IMR-90 (cell line): ENCODE results near the gene CABCOCO1. TPM values are rescaled to one million over a fixed set of nuclear protein-coding genes. Genes with fewer than 3 reads are reported as not detected.

Experiments
- ATAC-seq: fragments of 200-7000 bp; cut with Tn5 transposase; 2 replicates; pipeline ENCODE4 v1.9.1; 2020; ENCODE audit warnings: low read depth, mild to moderate bottlenecking, moderate library complexity
- BruUV-seq: library from RNA; stranded (reverse); fragments of 400-500 nt; replicated peaks from 2 replicates; lab custom pipeline; 2021; lab: Mats Ljungman, UMichigan
- CTCF ChIA-PET: fragments of 300-600 bp; formaldehyde crosslinking; extraction: SDS; loops from one replicate; lab custom pipeline; 2021; ENCODE audit warnings: antibody characterized with exemption; lab: Yijun Ruan, JAX
- POLR2A ChIA-PET: fragments of 300-600 bp; sonication (Branson Sonifier 250); formaldehyde crosslinking; loops from one replicate; lab custom pipeline; 2022; ENCODE audit warnings: antibody characterized with exemption; ENCODE audit not compliant: unreplicated experiment; lab: Charles Lee
- DNase-seq: peaks from one replicate; pipeline ENCODE4 v3.0.0; 2013
- H2AFZ ChIP-seq: replicated peaks from 2 replicates; pipeline ENCODE3; 2013; ENCODE audit warnings: low read length, mild to moderate bottlenecking; ENCODE audit not compliant: poor library complexity
- H2AK5ac ChIP-seq: 2 replicates; pipeline ENCODE4 v1.6.1; 2013; ENCODE audit warnings: low read depth, low read length, inconsistent platforms
- H2AK9ac ChIP-seq: replicated peaks from 2 replicates; pipeline ENCODE3; 2013; ENCODE audit warnings: mild to moderate bottlenecking, low read depth, low read length, moderate library complexity; ENCODE audit not compliant: poor library complexity
- H2BK120ac ChIP-seq: 2 replicates; pipeline ENCODE4 v1.6.1; 2013; ENCODE audit warnings: low read depth, low read length, inconsistent platforms
- H2BK15ac ChIP-seq: 3 replicates; pipeline ENCODE4 v1.6.1; 2013; ENCODE audit warnings: low read depth, low read length, inconsistent platforms
- H2BK20ac ChIP-seq: 2 replicates; pipeline ENCODE4 v1.6.1; 2013; ENCODE audit warnings: low read depth, mild to moderate bottlenecking, inconsistent platforms, low read length, moderate library complexity
- H2BK5ac ChIP-seq: 2 replicates; pipeline ENCODE4 v1.6.1; 2013; ENCODE audit warnings: mild to moderate bottlenecking, low read depth, low read length, inconsistent platforms; ENCODE audit not compliant: poor library complexity, severe bottlenecking
- H3K14ac ChIP-seq: replicated peaks from 2 replicates; pipeline ENCODE4 v1.6.1; 2013; ENCODE audit warnings: low read depth, low read length, inconsistent platforms
- H3K18ac ChIP-seq: 2 replicates; pipeline ENCODE4 v1.6.1; 2013; ENCODE audit warnings: low read depth, low read length, control low read depth
- H3K23ac ChIP-seq: 2 replicates; pipeline ENCODE4 v1.6.1; 2013; ENCODE audit warnings: low read depth, low read length, inconsistent platforms
- H3K27ac ChIP-seq: 2 replicates; pipeline ENCODE4 v1.5.1; 2013; ENCODE audit warnings: mild to moderate bottlenecking, control low read depth, low read length; ENCODE audit not compliant: insufficient read depth
- H3K27me3 ChIP-seq: 2 replicates; pipeline ENCODE4 v1.6.1; 2013; ENCODE audit warnings: low read length; ENCODE audit not compliant: control insufficient read depth, insufficient read depth
- H3K36me3 ChIP-seq: 2 replicates; pipeline ENCODE4 v1.6.1; 2013; ENCODE audit warnings: low read length, mixed read lengths; ENCODE audit not compliant: control insufficient read depth, insufficient read depth
- H3K4ac ChIP-seq: 2 replicates; pipeline ENCODE4 v1.6.1; 2013; ENCODE audit warnings: low read depth, low read length, inconsistent platforms
- H3K4me1 ChIP-seq: 2 replicates; pipeline ENCODE4 v1.6.1; 2013; ENCODE audit warnings: low read length, mixed read lengths; ENCODE audit not compliant: control insufficient read depth, insufficient read depth
- H3K4me2 ChIP-seq: 2 replicates; pipeline ENCODE4 v1.6.1; 2013; ENCODE audit warnings: low read depth, mild to moderate bottlenecking, control low read depth, low read length, moderate library complexity
- H3K4me3 ChIP-seq: 2 replicates; pipeline ENCODE4 v1.5.1; 2013; ENCODE audit warnings: low read depth, mild to moderate bottlenecking, control low read depth, low read length, moderate library complexity; ENCODE audit not compliant: insufficient read depth
- H3K56ac ChIP-seq: 2 replicates; pipeline ENCODE4 v1.6.1; 2013; ENCODE audit warnings: low read length, inconsistent platforms; ENCODE audit not compliant: insufficient read depth; ENCODE audit errors: extremely low read depth
- H3K79me1 ChIP-seq, 2 experiments: 2 replicates each; pipeline ENCODE4 v1.6.1; 2013; ENCODE audit warnings: low read length in 2 of 2, inconsistent platforms in 1 of 2, low read depth in 1 of 2
- H3K9ac ChIP-seq: 2 replicates; pipeline ENCODE4 v1.6.1; 2013; ENCODE audit warnings: low read depth, low read length, control low read depth
- H3K9me1 ChIP-seq: 2 replicates; pipeline ENCODE4 v1.6.1; 2013; ENCODE audit warnings: low read length, inconsistent platforms; ENCODE audit not compliant: insufficient read depth
- H3K9me3 ChIP-seq: 2 replicates; pipeline ENCODE4 v1.6.1; 2013; ENCODE audit warnings: low read length; ENCODE audit not compliant: control insufficient read depth, insufficient read depth
- H4K20me1 ChIP-seq: 2 replicates; pipeline ENCODE4 v1.6.1; 2013; ENCODE audit warnings: low read length, inconsistent platforms; ENCODE audit not compliant: insufficient read depth
- H4K5ac ChIP-seq: 2 replicates; pipeline ENCODE4 v1.6.1; 2013; ENCODE audit warnings: mild to moderate bottlenecking, low read depth, low read length, control low read depth
- H4K8ac ChIP-seq, 2 experiments: 2 replicates each; pipeline ENCODE4 v1.6.1; 2013; ENCODE audit warnings: low read depth in 2 of 2, low read length in 2 of 2, control low read depth in 1 of 2, inconsistent platforms in 1 of 2
- H4K91ac ChIP-seq: 2 replicates; pipeline ENCODE4 v1.6.1; 2013; ENCODE audit warnings: low read depth, low read length, inconsistent platforms; ENCODE audit not compliant: insufficient read depth
- FOS ChIP-seq: fragments of 150-350 bp; IDR thresholded peaks from 2 replicates; pipeline ENCODE4 v1.6.1; 2016; ENCODE audit warnings: low read depth, low read length
- WGBS, 2 experiments: methylation state at CpG; one replicate each; pipeline versions ENCODE4 v1.1.5 to v1.1.7; 2013; ENCODE audit warnings: missing lambda C conversion rate in 2 of 2; ENCODE audit not compliant: insufficient read length in 1 of 2; ENCODE audit errors: extremely low coverage in 2 of 2; 5-methylcytosine and 5-hydroxymethylcytosine counted together
- dilution Hi-C: fragments of 300-500 bp; cut with HindIII; formaldehyde crosslinking; loops from one replicate; pipeline ENCODE4 v1.14.3; 2018; ENCODE audit warnings: low sequenced_read_pairs; ENCODE audit not compliant: unreplicated experiment
- in situ Hi-C: fragments of 300-500 bp; cut with MboI; formaldehyde crosslinking; loops from 3 replicates; pipeline ENCODE4 v1.14.3; 2019; ENCODE audit warnings: low sequenced_read_pairs, inconsistent platforms, mixed read lengths
- intact Hi-C: fragments of 100-400 bp; cut with micrococcal nuclease; formaldehyde crosslinking; loops from 2 replicates; pipeline ENCODE4 v1.10.0; 2022
- polyA plus RNA-seq, 3 experiments: library from polyadenylated mRNA; depleted of rRNA; stranded (reverse); fragments of >200 nt; gene quantifications; 2 replicates each; pipeline ENCODE4 v1.2.3, GENCODE V29; 2012; ENCODE audit warnings: low replicate concordance in 1 of 3
- total RNA-seq: library from RNA; depleted of rRNA; stranded (reverse); fragments of >200 nt; gene quantifications from 2 replicates; pipeline ENCODE4 v1.2.3, GENCODE V29; 2012
- TF ChIP-seq, protein P1 (sequence below): fragments of 150-350 bp; IDR thresholded peaks from 2 replicates; pipeline ENCODE4 v1.6.1; 2017; ENCODE audit warnings: mild to moderate bottlenecking, antibody characterized with exemption, low read length, low read depth

CABCOCO1 gene
- total and polyA plus RNA-seq, 2 of the 4 experiments (the other 2 are of a cell fraction), result 0.18 to 0.31 TPM

DNA sequence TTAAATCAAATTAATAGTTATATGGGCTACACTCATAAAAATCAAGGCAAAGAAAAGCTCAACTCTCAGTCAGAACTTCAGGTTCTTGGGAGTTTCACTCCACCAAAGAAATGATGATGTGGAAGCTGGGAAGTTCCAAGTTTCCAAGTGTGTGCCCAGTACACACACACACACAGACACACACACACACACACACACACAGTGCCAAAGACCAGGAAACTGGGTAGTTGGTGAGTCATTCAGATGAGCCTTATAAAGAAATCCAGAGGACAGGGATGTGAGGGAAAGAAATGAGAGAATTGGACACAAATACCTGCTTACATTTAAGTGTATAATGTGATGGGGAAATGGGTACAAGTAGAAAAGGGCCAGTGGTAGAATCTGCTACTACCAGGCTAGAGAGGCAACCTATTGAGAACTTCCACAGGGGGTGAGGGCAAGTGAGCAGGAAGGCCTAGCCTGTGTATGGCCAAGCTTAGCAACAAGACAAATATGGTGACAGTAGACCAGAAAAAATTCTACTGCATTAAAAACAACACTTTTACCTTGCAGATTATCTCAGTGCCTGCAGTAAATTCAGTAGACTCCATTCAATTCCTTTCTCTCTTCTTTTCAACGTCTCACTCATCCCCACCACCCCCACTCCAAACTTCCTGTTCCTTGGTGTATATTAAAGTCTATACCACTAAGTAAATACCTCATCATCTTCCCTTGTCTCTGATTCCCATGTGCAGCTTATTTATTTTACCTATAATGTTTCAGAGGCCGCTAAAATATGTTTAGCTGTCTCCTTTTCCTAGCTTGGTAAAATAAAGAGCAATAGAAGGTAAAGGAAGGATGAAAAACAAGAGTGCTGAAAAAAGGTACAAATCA lies 95.0 kb downstream of the CABCOCO1 start:
- TF ChIP-seq FOS, result 0 out of 2 replicates have a peak, but pooled peaks have one; percentile 19
- TF ChIP-seq, protein P1, sequence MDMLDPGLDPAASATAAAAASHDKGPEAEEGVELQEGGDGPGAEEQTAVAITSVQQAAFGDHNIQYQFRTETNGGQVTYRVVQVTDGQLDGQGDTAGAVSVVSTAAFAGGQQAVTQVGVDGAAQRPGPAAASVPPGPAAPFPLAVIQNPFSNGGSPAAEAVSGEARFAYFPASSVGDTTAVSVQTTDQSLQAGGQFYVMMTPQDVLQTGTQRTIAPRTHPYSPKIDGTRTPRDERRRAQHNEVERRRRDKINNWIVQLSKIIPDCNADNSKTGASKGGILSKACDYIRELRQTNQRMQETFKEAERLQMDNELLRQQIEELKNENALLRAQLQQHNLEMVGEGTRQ, result no peak
- no peak overlapping the region for H3K4me2 ChIP-seq
- peak overlapping the region; percentile 95 for H2BK120ac ChIP-seq
- ATAC-seq (0 out of 2 replicates have a peak, but pooled peaks have one; percentile 24), DNase-seq (peak; percentile 73)
- in situ Hi-C loops (no loop called here), intact Hi-C loops (loop anchor here (10.0 kb wide), 1 partner anchor 297 kb away; no protein-coding TSS in a partner anchor), dilution Hi-C loops (no loop called here)
- peak overlapping the region; percentile 74 for H2BK15ac ChIP-seq
- peak overlapping the region; percentile 56; the same call in 1 of the 2 replicates for H3K56ac ChIP-seq
- H3K79me1 ChIP-seq, result no peaks in the 10 kb centered on the region
- peak overlapping the region; percentile 51 to 76; a peak in 3 of 4 replicates for H4K8ac ChIP-seq
- no peaks in the 10 kb centered on the region for H3K27me3 ChIP-seq
- H3K4me3 ChIP-seq, result no peak overlapping the region
- peaks cover 13% of the 10 kb centered on the region for H3K4me1 ChIP-seq
- ChIA-PET CTCF (interaction anchor here (0.6 to 1.1 kb wide), 2 partner anchors 147 to 818 kb away, joined by 3 read pairs; no protein-coding TSS in a partner anchor), POLR2A (no interaction called here)
- H2BK20ac ChIP-seq, result peak overlapping the region; percentile 91
- peak overlapping the region; percentile 91 for H3K23ac ChIP-seq
- H3K9me3 ChIP-seq, result no peaks in the 10 kb centered on the region
- H2BK5ac ChIP-seq, result peak overlapping the region; percentile 82
- H4K5ac ChIP-seq, result peak overlapping the region; percentile 89
- peak overlapping the region; percentile 75 for H3K27ac ChIP-seq
- H2AFZ ChIP-seq, result peak overlapping the region; percentile 70
- H2AK9ac ChIP-seq, result no peak overlapping the region
- peak overlapping the region; percentile 94 for H3K14ac ChIP-seq
- H3K18ac ChIP-seq, result peak overlapping the region; percentile 40
- H2AK5ac ChIP-seq, result peak overlapping the region; percentile 80
- peak overlapping the region; percentile 96 for H3K4ac ChIP-seq
- peak overlapping the region; percentile 65 for H4K91ac ChIP-seq
- H3K9ac ChIP-seq, result no peak overlapping the region
- WGBS, 2 experiments, result no CpG with 5 or more reads among the region's 2 CpGs
- H4K20me1 ChIP-seq, result no peaks in the 10 kb centered on the region
- peaks cover 7% of the 10 kb centered on the region; the same call in 1 of the 2 replicates for H3K9me1 ChIP-seq
- H3K36me3 ChIP-seq, result no peaks in the 10 kb centered on the region
- no TSS peak for BruUV-seq
